Activated gamma-delta T cell (primary cell): ENCODE measurements around the gene PPM1G.

Source experiments
- DNase-seq: peaks from one replicate; lab custom pipeline; 2025; lab: John Stamatoyannopoulos, UW

The PPM1G gene

GRCh38 chr2:27335311-27335710 is 74.1 kb downstream of the PPM1G start:
- DNase-seq = no peak
